Islet of Langerhans (tissue), 1 donor: ENCODE data around the gene SYNJ1.
A peak's percentile ranks its signal among the peaks of the same experiment; 100 is the strongest.
"Not testable (repeated sequence)": the region's sequence is repeated elsewhere in the genome, so short reads cannot be mapped to it uniquely, and the experiment has no call there.

Experiments used
- FAIRE-seq: peaks from one replicate; lab custom pipeline; 2011; peaks lifted over from hg19 to GRCh38; lab: Jason Lieb, UNC

The SYNJ1 gene

DNA sequence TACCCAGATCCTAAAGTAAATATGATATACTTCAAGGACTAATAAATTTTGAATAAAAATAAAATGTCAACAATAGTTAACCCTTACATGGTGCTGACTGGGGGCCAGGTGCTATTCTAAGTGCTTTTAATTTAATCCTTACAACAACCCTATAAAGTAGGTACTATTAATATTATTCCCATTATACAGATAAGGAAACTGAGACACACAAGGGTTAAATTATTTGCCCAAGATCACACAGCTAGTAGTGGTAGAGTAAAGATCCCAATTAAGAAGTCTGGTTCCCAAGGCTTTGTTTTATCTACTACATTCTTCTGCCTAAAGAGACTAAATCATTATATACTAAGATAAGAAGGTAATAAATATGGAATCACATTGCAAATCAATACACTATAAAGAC is 34.2 kb downstream of the SYNJ1 start:
- FAIRE-seq, result no peak

DNA sequence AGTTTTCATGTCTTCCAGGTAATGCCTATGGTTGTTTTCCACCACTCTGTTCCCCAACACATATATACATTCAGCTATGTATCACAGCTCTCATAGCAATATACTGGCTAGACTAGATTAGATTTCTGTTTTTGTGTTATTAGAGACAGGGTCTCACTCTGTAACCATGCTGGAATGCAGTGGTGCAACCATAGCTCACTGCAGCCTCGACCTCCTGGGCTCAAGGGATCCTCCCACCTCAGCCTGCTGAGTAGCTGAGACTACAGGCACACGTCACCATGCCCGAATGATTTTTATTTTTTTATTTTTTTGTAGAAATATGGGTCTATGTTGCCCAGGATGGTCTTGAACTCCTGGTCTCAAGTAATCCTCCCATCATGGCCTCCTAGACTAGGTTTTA is 37.7 kb downstream of the SYNJ1 start:
- FAIRE-seq, result no peak

- no peak for FAIRE-seq
These were observed 40.0 kb downstream of the SYNJ1 start for GRCh38 chr21:32687643-32688345.

GRCh38 chr21:32682696-32683474 is 44.9 kb downstream of the SYNJ1 start:
- peak; percentile 75 for FAIRE-seq

- FAIRE-seq, result no peak
These were observed 53.1 kb downstream of the SYNJ1 start for GRCh38 chr21:32674731-32675130.

- FAIRE-seq, result no peak
These were observed 53.8 kb downstream of the SYNJ1 start for GRCh38 chr21:32674038-32674437.

DNA sequence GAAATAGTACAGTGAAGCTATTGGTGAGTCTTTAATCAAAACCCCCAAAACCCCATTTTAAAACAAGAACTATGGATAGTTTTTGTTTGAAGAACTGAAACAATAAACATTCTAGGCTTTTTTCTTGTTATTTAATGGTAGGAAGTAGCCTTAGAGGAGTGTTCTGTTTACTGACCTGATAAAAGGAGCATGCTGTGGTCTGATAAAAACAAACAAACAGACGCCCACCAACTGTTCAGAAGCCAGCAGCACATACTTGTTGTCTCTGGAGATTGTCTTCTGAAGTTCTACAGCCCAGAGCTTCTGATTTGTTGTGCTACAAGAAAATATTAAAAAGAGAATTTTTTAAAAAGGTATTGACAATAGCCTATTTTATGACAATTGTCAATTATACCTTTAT is 61.6 kb downstream of the SYNJ1 start:
- no peak for FAIRE-seq

DNA sequence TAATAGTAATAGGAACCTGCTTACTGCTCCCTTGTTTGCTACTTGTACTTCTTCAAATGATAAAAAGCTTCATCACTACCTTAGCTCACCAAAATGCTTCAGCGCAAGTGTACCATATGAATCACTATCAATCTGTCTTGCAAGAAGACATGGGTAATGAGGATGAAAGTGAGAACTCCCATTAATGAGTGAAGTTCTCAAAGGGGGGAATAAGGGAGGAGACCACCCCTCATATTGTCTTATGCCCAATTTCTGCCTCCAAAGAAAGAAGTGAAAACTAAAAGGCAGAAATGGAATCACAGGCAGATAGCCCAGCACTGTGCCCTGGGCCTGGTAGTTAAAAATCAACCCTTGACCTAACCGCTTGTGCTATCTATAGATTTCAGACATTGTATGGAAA is 63.7 kb downstream of the SYNJ1 start:
- not testable (repeated sequence) for FAIRE-seq

- FAIRE-seq, result not testable (repeated sequence)
These were observed 65.8 kb downstream of the SYNJ1 start for GRCh38 chr21:32661981-32662380.

DNA sequence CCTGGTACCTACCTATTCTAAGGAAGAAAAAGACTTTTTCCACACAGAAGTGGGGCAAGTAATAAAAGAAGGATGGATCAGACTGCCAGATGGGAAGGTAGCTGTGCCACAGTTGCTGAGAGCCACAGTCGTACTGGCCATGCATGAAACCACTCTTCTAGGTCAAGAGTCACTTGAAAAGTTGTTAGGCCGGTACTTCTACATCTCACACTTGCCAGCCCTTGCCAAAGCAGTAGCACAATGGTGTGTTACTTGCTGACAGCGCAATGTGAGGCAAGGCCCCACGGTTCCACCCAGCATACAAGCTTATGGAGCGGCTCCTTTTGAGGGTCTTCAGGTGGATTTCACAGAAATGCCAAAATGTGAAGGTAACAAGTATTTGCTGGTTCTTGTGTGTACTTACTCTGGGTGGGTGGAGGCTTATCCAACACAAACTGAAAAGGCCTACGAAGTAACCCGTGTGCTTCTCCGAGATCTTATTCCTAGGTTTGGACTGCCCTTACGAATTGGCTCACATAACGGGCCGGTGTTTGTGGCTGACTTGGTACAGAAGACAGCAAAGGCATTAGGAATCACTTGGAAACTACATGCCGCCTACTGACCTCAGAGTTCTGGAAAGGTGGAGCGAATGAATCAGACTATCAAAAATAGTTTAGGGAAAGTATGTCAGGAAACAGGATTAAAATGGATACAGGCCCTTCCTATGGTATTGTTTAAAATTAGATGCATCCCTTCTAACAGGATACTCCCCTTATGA is 66.6 kb downstream of the SYNJ1 start:
- not testable (repeated sequence) for FAIRE-seq

DNA sequence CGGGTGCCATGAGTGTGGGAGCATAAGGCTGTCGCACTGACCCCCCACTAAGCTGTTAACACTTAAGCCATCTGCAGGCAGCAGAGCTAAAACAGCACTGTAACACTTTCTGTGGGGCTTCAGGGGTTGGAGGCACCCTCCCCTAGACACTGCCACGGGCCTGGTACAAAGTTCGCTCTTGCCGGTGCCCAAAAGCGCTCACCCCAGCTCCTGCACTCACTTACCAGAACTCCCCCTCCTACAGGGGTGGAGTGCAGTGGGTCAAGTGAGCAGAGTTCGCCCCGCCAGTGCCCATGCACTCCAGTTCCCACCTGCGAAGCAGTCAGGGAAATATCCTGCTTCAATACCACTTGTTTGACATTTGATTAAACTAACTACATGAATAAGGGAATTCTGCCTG is 69.3 kb downstream of the SYNJ1 start:
- FAIRE-seq, result no peak

GRCh38 chr21:32653326-32653901 is 74.4 kb downstream of the SYNJ1 start:
- no peak for FAIRE-seq

GRCh38 chr21:32648165-32648564 is 79.6 kb downstream of the SYNJ1 start:
- FAIRE-seq, result no peak

- FAIRE-seq, result no peak
These were observed 82.3 kb downstream of the SYNJ1 start for GRCh38 chr21:32645261-32646182.

- peak; percentile 33 for FAIRE-seq
These were observed 85.8 kb downstream of the SYNJ1 start for GRCh38 chr21:32641710-32642698.

GRCh38 chr21:32626621-32627196 is 101.1 kb downstream of the SYNJ1 start:
- no peak for FAIRE-seq

DNA sequence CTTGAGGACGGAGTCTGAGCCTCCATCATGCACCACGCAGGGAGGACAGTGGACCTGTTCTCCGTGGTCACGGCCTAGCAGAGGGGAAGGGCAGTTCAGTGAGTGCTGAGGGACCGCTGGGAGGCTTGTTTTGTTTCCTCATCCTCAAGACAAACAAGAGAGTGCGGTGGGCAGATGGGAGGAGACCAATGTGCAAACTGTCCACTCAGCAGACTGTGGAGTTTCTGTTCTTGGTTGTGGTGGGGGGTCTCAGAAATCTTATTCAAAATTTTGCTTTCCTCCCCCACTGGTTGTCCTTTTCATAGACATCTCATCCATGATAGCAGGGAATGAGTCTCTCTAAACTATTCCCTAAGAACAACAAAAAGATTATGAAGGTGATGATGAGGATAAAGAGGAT is 109.6 kb downstream of the SYNJ1 start:
- not testable (repeated sequence) for FAIRE-seq

GRCh38 chr21:32613436-32614043 is 114.3 kb downstream of the SYNJ1 start:
- no peak for FAIRE-seq

GRCh38 chr21:32612999-32613337 is 114.8 kb downstream of the SYNJ1 start:
- FAIRE-seq, result no peak
